A549 (cell line): ENCODE data around the gene BBLN. TPM values are rescaled to one million over a fixed set of nuclear protein-coding genes. Genes with fewer than 3 reads are reported as not detected.

Experiments used
- ATAC-seq, 2 experiments: fragments of 200-7000 bp in 1 of 2; fragments of >200 bp in 1 of 2; cut with Nextera tagmentation in 1 of 2; cut with Tn5 transposase in 1 of 2; 3 replicates each; pipeline versions ENCODE4 v1.8.0 to v1.9.1; 2018 to 2020; ENCODE audit warnings: mild to moderate bottlenecking in 1 of 2, moderate library complexity in 1 of 2
- CTCF ChIA-PET: fragments of 300-600 bp; sonication (Branson Sonifier 250); formaldehyde crosslinking; extraction: SDS; loops from one replicate; lab custom pipeline; 2021; ENCODE audit warnings: antibody characterized with exemption, inconsistent platforms; lab: Yijun Ruan, JAX
- POLR2A ChIA-PET: fragments of 350-600 bp; formaldehyde crosslinking; extraction: SDS; loops from one replicate; lab custom pipeline; 2021; ENCODE audit warnings: antibody characterized with exemption, inconsistent platforms; lab: Yijun Ruan, JAX
- DNase-seq, 2 experiments: peaks; one replicate each; pipeline versions ENCODE4 v3.0.0 to v3.0.0-alpha.2; 2011 to 2016; ENCODE audit warnings: low read depth in 1 of 2, low spot score in 1 of 2
- FAIRE-seq: peaks from 2 replicates; lab custom pipeline; 2011; peaks lifted over from hg19 to GRCh38; lab: Jason Lieb, UNC
- H3K27ac ChIP-seq, 2 experiments: fragments of >200 bp; sonication (Bioruptor Twin); formaldehyde crosslinking; 3 replicates each; pipeline ENCODE4 v1.5.1; 2016 to 2017
- H3K4me1 ChIP-seq: fragments of >200 bp; sonication (Bioruptor Twin); formaldehyde crosslinking; 3 replicates; pipeline ENCODE4 v1.6.1; 2016
- H3K4me2 ChIP-seq: fragments of >200 bp; sonication (Bioruptor Twin); formaldehyde crosslinking; 3 replicates; pipeline ENCODE4 v1.6.1; 2016
- H3K4me3 ChIP-seq: fragments of >200 bp; sonication (Bioruptor Twin); formaldehyde crosslinking; 3 replicates; pipeline ENCODE4 v1.5.1; 2016
- H3K9me3 ChIP-seq: fragments of >200 bp; sonication (Bioruptor Twin); formaldehyde crosslinking; 3 replicates; pipeline ENCODE4 v1.6.1; 2016
- BCL3 ChIP-seq: fragments of >200 bp; sonication (Bioruptor Twin); formaldehyde crosslinking; IDR thresholded peaks from 3 replicates; pipeline ENCODE4 v1.6.1; 2016
- BHLHE40 ChIP-seq: IDR thresholded peaks from 2 replicates; pipeline ENCODE4 v1.6.1; 2012; ENCODE audit warnings: low read depth, low read length, inconsistent platforms
- CHD2 ChIP-seq: fragments of 150-350 bp; IDR thresholded peaks from 2 replicates; pipeline ENCODE4 v1.6.1; 2014; ENCODE audit warnings: low read length; ENCODE audit not compliant: partially characterized antibody
- ELK1 ChIP-seq: fragments of 150-350 bp; IDR thresholded peaks from 2 replicates; pipeline ENCODE4 v1.6.1; 2014; ENCODE audit warnings: low read depth, mild to moderate bottlenecking, low read length
- ESRRA ChIP-seq: fragments of 150-350 bp; IDR thresholded peaks from 2 replicates; pipeline ENCODE4 v1.6.1; 2014; ENCODE audit warnings: mild to moderate bottlenecking, low read length, borderline replicate concordance
- FOXS1 ChIP-seq: fragments of 250-450 bp; sonication (Bioruptor Pico); IDR thresholded peaks from 2 replicates; pipeline ENCODE4 v1.5.0; 2020; ENCODE audit warnings: mild to moderate bottlenecking, moderate library complexity
- HES2 ChIP-seq: fragments of >200 bp; sonication (Bioruptor Twin); formaldehyde crosslinking; IDR thresholded peaks from 2 replicates; pipeline ENCODE4 v1.6.1; 2016
- HEYL ChIP-seq: fragments of 250-450 bp; sonication (Bioruptor Pico); IDR thresholded peaks from 2 replicates; pipeline ENCODE4 v1.8.0; 2021; ENCODE audit warnings: mild to moderate bottlenecking, moderate library complexity
- HOXA7 ChIP-seq: fragments of 250-450 bp; sonication (Bioruptor Pico); IDR thresholded peaks from 2 replicates; pipeline ENCODE4 v1.5.0; 2020; ENCODE audit warnings: mild to moderate bottlenecking, moderate library complexity
- HOXB13 ChIP-seq: fragments of 250-450 bp; sonication (Bioruptor Pico); IDR thresholded peaks from 2 replicates; pipeline ENCODE4 v1.5.0; 2020; ENCODE audit warnings: low read depth, mild to moderate bottlenecking, moderate library complexity
- HOXB5 ChIP-seq: fragments of 250-450 bp; sonication (Bioruptor Pico); IDR thresholded peaks from 2 replicates; pipeline ENCODE4 v1.5.0; 2020; ENCODE audit warnings: mild to moderate bottlenecking, moderate library complexity
- JUN ChIP-seq, 2 experiments: fragments of >200 bp; sonication (Bioruptor Twin); formaldehyde crosslinking; IDR thresholded peaks; 2 replicates in 1 of 2; 3 replicates in 1 of 2; pipeline ENCODE4 v1.6.1; 2016 to 2017
- JUNB ChIP-seq: fragments of >200 bp; sonication (Bioruptor Twin); formaldehyde crosslinking; IDR thresholded peaks from 2 replicates; pipeline ENCODE4 v1.6.1; 2016
- MAX ChIP-seq: IDR thresholded peaks from 2 replicates; pipeline ENCODE4 v1.6.1; 2012
- MYC ChIP-seq: IDR thresholded peaks from 2 replicates; pipeline ENCODE4 v1.6.1; 2012; ENCODE audit warnings: mild to moderate bottlenecking, inconsistent platforms, low read length, improper control_type of control experiment, borderline replicate concordance
- POLR2A ChIP-seq: IDR thresholded peaks from 2 replicates; pipeline ENCODE4 v1.6.1; 2012; ENCODE audit warnings: mild to moderate bottlenecking, low read length
- RAD21 ChIP-seq, 2 experiments: fragments of >200 bp in 1 of 2; sonication (Bioruptor Twin) in 1 of 2; formaldehyde crosslinking in 1 of 2; IDR thresholded peaks in 1 of 2; conservative IDR thresholded peaks in 1 of 2; 2 replicates in 1 of 2; 3 replicates in 1 of 2; pipeline ENCODE4 v1.6.1; 2012 to 2018; ENCODE audit warnings: inconsistent platforms in 1 of 2
- TP53 ChIP-seq: fragments of 250-450 bp; sonication (Bioruptor Pico); IDR thresholded peaks from 2 replicates; pipeline ENCODE4 v1.5.0; 2021; ENCODE audit warnings: mild to moderate bottlenecking, moderate library complexity
- USF2 ChIP-seq: fragments of 450-650 bp; IDR thresholded peaks from 2 replicates; pipeline ENCODE4 v1.6.1; 2014; ENCODE audit warnings: antibody characterized with exemption
- WGBS: methylation state at CpG from one replicate; pipeline ENCODE4 v1.1.6; 2017; ENCODE audit errors: missing lambda C conversion rate; 5-methylcytosine and 5-hydroxymethylcytosine counted together
- polyA plus RNA-seq, 4 experiments: library from polyadenylated mRNA; depleted of rRNA in 3 of 4; stranded (reverse); fragments of >200 nt; fragmentation: RNase III in 1 of 4; extraction: RNeasy Plus Mini Kit Qiagen cat#74134 plus additional on column Dnase treatment in 1 of 4; gene quantifications; 2 replicates in 3 of 4; 3 replicates in 1 of 4; pipeline ENCODE4 v1.2.3, GENCODE V29; 2011 to 2017
- TF ChIP-seq, protein P1 (sequence below): IDR thresholded peaks from 2 replicates; pipeline ENCODE4 v1.6.1; 2012
- TF ChIP-seq, protein P2 (sequence below): fragments of 200-600 bp; sonication (generic); IDR thresholded peaks from 2 replicates; pipeline ENCODE4 v1.6.1; 2016; ENCODE audit warnings: antibody characterized with exemption, mild to moderate bottlenecking, moderate library complexity

BBLN gene
- polyA plus RNA-seq, 2 of the 4 experiments (the other 2 are of a cell fraction): 23.8 to 28.1 TPM

GRCh38 chr9:128127568-128127989, 32.5 kb upstream of the BBLN start, which contains the start of gene PTGES2 (continued):
- peak; percentile 62; the same call in 1 of the 2 replicates for TF ChIP-seq MYC
- peak; percentile 48 for TF ChIP-seq POLR2A
- peak; percentile 31 for TF ChIP-seq BCL3
- TF ChIP-seq HEYL: no peak
- 0 out of 2 replicates have a peak, but pooled peaks have one; percentile 27 for TF ChIP-seq TP53
- TF ChIP-seq, protein P1, sequence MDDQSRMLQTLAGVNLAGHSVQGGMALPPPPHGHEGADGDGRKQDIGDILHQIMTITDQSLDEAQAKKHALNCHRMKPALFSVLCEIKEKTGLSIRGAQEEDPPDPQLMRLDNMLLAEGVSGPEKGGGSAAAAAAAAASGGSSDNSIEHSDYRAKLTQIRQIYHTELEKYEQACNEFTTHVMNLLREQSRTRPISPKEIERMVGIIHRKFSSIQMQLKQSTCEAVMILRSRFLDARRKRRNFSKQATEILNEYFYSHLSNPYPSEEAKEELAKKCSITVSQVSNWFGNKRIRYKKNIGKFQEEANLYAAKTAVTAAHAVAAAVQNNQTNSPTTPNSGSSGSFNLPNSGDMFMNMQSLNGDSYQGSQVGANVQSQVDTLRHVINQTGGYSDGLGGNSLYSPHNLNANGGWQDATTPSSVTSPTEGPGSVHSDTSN: no peak
- no peak for TF ChIP-seq RAD21 (conservative IDR thresholded peaks at IDR 0.05 in 1 of 2, IDR thresholded peaks at IDR 0.05 in 1 of 2)
- no peak for TF ChIP-seq JUNB
- TF ChIP-seq ESRRA: 0 out of 2 replicates have a peak, but pooled peaks have one; percentile 7
- TF ChIP-seq MAX: peak; percentile 83; the same call in 1 of the 2 replicates
- no peak for TF ChIP-seq HOXB13 (CRISPR knock-in tag)

DNA sequence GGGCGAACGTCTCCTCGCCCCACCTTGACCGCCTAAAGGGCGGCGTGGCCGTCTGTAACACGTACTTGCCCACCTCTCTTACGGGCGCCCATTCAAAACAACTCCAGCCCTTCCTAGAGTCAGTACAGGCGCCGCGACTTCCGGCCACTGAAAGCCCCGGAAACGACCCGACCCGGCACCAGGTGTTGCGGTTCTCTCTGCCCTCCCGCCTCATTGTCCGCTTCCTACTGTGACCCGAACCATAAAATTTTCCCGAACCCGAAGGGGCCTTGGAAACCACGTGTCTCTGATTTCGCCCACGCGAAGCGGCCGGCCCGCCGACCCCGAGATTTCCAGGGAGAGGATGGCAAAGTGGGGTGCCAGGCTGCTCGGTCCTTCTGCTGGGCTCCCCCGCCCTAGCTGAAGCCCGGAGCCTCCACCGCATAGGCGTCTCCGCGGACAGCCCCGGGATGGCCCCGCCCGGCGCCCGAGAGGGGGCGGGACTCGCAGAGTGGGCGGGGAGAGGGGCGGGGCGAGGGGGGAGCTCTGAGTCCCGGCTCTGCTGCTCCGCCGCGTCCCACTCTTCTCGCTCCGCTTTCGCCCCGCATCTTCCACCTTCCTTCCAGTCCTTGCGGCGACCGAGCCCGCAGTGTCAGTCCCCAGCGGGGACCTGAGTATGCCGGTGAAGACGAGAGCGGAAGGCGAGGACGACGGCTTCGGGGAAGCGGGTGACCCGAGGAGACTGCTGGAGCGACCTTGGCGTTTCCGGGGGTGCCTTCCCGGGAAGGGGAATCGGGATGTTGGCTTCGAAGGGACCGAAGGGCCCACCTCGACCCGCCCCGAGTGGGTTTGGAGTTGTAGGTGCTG, 31.9 kb upstream of the BBLN start:
- FAIRE-seq: no peak
- ATAC-seq: peak; percentile 71 to 88
- DNase-seq: peak; percentile 51 to 93
- TF ChIP-seq JUN (IDR thresholded peaks at IDR 0.05) (peak in 1 of 2 experiments; percentile 77; a peak in 2 of 5 replicates), HOXB5 (CRISPR knock-in tag) (no peak), ELK1 (no peak), MAX (peak; percentile 93), BHLHE40 (no peak), USF2 (peak; percentile 77), POLR2A (peak; percentile 72), MYC (peak; percentile 17; the same call in 1 of the 2 replicates), FOXS1 (CRISPR knock-in tag) (no peak), HES2 (no peak), ESRRA (no peak), CHD2 (no peak), HOXA7 (CRISPR knock-in tag) (no peak)
- TF ChIP-seq, protein P2, sequence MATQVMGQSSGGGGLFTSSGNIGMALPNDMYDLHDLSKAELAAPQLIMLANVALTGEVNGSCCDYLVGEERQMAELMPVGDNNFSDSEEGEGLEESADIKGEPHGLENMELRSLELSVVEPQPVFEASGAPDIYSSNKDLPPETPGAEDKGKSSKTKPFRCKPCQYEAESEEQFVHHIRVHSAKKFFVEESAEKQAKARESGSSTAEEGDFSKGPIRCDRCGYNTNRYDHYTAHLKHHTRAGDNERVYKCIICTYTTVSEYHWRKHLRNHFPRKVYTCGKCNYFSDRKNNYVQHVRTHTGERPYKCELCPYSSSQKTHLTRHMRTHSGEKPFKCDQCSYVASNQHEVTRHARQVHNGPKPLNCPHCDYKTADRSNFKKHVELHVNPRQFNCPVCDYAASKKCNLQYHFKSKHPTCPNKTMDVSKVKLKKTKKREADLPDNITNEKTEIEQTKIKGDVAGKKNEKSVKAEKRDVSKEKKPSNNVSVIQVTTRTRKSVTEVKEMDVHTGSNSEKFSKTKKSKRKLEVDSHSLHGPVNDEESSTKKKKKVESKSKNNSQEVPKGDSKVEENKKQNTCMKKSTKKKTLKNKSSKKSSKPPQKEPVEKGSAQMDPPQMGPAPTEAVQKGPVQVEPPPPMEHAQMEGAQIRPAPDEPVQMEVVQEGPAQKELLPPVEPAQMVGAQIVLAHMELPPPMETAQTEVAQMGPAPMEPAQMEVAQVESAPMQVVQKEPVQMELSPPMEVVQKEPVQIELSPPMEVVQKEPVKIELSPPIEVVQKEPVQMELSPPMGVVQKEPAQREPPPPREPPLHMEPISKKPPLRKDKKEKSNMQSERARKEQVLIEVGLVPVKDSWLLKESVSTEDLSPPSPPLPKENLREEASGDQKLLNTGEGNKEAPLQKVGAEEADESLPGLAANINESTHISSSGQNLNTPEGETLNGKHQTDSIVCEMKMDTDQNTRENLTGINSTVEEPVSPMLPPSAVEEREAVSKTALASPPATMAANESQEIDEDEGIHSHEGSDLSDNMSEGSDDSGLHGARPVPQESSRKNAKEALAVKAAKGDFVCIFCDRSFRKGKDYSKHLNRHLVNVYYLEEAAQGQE: no peak
- Histone ChIP-seq H3K4me2 (peak overlapping the region; percentile 97), H3K27ac (peak overlapping the region; percentile 92 to 99), H3K9me3 (no peaks in the 10 kb centered on the region), H3K4me1 (peaks cover 29% of the 10 kb centered on the region), H3K4me3 (peak overlapping the region; percentile 87)
- under 1% methylated on average over 45 of the region's 82 CpGs for WGBS
- CTCF ChIA-PET: interaction anchor here (0.6 to 10.9 kb wide), 7 partner anchors 16 to 1997 kb away, joined by 3 to 181 read pairs (median 5); no protein-coding TSS in a partner anchor
- POLR2A ChIA-PET: interaction anchor here (0.6 to 1.4 kb wide), 13 partner anchors 9 to 76 kb away, joined by 3 to 12 read pairs (median 3); partner anchors contain the start of genes BBLN, CIZ1 and SLC25A25
